Measurements from ENCODE around the gene BHLHA9.
"Not testable (repeated sequence)": the region's sequence is repeated elsewhere in the genome, so short reads cannot be mapped to it uniquely, and the experiment has no call there.

Gene BHLHA9

DNA sequence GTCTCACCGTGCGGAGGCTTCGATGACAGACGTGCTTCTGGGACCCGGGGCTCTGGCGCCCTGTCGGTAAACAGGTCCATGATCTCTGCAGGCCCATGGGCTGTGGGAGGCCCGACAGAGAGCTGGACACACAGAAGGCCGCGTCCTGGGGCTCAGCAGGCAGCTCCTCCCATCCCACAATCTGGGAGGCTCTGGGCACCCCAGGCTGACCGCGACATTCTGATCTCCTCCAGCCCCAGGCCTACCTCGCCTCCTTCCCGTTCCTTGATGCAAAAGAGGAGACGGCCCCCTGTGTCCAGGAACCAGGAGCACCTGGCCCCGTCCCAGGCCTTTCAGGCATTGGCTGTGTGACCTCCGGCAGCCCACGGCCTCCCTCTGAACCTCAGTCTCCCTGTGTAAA is 32.5 kb downstream of the BHLHA9 start:
- no peak for DNase-seq

GRCh38 chr17:1304522-1304921 is 34.3 kb downstream of the BHLHA9 start:
- DNase-seq, result no peak

DNA sequence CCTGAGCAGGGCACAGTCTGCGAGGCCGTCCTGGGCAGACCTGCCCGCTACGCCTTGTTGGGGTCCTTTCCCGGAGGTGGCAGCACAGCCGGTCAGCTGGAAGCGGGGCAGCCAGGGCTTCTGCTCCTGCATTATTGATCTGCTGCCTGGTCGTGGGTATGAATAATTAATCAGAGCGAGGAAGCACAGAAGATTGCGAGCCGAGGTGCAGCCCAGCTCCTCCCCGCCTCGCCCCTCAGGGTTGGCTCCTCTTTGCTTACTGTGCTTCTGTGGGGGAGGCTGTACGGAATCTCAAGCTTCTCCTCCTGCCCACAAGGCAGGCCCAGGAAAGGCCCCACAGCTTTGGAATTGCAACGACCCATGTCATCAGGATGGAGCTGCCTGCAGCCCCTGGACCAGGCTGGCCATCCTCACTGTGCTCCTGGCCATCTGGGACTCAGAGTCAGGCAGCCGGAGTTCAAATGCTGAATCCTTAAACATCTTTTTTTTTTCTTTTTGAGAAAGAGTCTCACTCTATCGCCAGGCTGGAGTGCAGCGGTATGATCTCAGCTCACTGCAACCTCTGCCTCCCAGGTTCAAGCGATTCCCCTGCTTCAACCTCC is 34.8 kb downstream of the BHLHA9 start:
- no peak for DNase-seq

DNA sequence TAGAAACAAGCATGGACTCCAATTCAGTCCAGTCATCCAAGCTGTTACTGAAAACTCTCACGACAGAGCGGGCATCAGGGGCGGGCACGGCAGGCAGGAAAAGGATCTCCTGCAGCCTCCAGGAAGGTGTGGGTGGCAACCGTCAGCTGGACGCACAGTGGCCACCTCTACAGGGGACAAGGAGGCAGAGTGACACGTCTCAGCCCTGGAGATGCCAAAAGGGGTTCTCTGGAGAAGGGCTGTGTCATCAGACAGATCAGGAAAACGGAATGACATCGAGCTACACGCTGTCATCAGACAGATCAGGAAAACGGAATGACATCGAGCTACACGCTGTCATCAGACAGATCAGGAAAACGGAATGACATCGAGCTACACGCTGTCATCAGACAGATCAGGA is 37.6 kb downstream of the BHLHA9 start:
- DNase-seq, result not testable (repeated sequence)

- DNase-seq, result no peak
Observed at GRCh38 chr17:1312261-1312870, 42.1 kb downstream of the BHLHA9 start.

DNA sequence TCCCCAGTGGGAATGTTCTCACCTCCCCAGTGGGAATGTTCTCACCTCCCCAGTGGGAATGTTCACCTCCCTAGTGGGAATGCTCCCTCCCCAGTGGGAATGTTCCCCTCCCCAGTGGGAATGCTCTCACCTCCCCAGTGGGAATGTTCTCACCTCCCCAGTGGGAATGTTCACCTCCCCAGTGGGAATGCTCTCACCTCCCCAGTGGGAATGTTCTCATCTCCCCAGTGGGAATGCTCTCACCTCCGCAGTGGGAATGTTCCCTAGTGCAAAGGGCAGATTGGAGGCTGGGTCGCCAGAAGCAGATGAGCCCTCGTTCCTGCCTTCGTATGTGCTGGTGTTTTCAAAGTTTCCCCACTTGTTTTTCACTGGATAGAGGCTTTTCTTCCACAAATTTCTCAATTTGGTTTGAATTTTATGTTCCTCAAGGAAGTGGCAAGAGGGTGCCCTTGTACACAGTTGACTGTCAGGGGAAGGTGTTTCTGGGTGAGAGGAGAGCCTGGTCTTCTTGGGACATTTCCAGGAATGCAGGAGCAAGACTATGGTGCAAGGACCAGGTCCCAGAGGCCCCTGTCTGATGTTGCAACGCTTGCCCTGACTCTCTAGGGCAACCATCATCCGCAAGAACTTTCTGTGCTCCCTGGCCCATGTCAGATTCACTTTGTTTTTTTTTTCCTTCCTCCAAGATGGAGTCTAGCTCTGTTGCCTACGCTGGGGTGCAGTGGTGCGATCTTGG is 43.2 kb downstream of the BHLHA9 start:
- DNase-seq, result no peak

GRCh38 chr17:1315409-1315808 is 45.2 kb downstream of the BHLHA9 start:
- no peak for DNase-seq

DNA sequence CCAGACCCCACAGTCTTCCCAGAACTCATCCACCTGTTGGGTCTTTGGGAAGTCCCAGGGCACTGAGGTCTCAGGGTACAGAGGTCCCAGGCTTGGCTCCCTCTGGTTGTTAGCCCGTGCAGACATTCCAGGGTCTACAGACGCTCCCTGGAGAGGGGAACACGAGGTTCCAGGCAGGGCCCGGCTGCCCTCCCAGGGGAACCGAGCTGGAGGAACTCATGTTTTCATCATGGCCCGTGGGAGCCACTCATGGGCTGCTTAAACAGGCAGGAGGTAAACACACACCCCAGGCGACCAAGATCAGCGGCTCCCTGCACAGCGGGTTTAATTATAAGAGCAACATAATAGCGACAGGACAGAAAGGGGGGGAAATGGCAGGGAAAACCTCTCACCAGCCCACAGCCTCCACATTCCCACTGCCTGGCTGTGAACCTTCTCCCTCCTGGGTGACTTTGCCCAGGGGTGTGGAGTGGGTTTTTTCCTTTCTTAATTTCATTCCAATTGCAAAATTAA is 45.7 kb downstream of the BHLHA9 start:
- no peak for DNase-seq

Measured in activated CD4-positive, CD25-positive, alpha-beta regulatory T cell treated with anti-CD3 and anti-CD28 coated beads, Interleukin-2, amount 50 U/mL, for 72 hours (primary cell).